GM18517 (cell line): ENCODE measurements around the gene MEGF8.

Experiments used
- ATAC-seq: cut with Tn5 transposase; IDR thresholded peaks from one replicate; pipeline ENCODE4 v1.9.1; 2021; ENCODE audit warnings: mild to moderate bottlenecking, moderate library complexity; ENCODE audit not compliant: unreplicated experiment

MEGF8 gene

DNA sequence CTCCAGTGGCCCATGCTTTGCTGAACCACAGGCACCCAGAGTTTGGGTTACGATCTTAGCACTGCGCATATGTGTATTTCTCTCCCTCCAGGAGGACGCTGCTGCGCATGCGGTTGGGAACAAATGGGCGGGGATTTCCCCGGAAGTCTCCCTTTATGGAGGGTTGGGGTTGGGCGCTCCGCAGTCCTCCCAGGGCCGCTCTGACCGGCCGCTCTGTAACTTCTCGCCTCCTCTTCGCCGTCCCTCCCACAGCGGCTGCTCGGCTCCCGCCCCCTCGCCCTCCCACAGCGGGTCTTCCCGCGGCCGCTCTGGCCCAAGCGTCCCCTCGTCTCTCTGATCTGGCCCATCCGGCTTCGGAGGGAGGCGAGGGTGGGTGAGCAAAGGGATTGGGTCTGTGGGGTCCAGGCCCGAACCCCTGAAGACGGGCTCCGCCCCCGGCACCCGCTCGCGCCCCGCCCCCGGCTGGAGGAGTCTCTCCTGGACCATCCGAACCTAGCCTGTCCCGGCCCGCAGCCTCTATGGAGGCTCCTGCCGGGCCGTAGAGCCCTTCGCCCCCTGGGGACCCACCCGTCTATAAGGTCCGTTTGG, at the start of gene MEGF8:
TSS of gene MEGF8 (plus strand) at position 328 of the 588 bp plus-strand sequence. CDS start 609 bp downstream, outside the sequence.
- ATAC-seq = peak; percentile 97

GRCh38 chr19:42276284-42276683, 49.2 kb upstream of the MEGF8 start:
- no peak for ATAC-seq

DNA sequence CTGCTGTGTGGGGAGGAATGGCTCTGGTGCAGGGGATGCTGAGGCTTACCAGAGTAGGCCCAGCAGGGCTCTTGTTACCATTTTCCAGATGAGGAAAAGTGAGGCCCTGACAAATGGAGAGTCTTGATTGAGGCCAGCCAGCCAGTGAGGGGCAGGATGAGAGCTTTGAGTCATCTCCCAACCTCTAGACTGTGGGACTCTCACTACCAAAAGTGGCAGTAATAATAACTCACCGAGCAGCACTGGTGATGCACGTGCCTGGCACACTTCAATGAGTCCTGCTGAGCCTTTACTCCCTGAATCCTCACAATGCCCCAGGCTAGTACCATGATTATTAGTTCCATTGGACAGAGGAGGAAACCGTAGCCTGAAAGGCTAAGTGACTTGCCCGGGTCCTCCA, 48.6 kb upstream of the MEGF8 start:
- ATAC-seq = no peak

GRCh38 chr19:42277821-42278451, 47.5 kb upstream of the MEGF8 start:
- no peak for ATAC-seq

- ATAC-seq = no peak
Observed at GRCh38 chr19:42278452-42279154, 46.8 kb upstream of the MEGF8 start.

- no peak for ATAC-seq
Observed at GRCh38 chr19:42279155-42279901, 46.1 kb upstream of the MEGF8 start.

DNA sequence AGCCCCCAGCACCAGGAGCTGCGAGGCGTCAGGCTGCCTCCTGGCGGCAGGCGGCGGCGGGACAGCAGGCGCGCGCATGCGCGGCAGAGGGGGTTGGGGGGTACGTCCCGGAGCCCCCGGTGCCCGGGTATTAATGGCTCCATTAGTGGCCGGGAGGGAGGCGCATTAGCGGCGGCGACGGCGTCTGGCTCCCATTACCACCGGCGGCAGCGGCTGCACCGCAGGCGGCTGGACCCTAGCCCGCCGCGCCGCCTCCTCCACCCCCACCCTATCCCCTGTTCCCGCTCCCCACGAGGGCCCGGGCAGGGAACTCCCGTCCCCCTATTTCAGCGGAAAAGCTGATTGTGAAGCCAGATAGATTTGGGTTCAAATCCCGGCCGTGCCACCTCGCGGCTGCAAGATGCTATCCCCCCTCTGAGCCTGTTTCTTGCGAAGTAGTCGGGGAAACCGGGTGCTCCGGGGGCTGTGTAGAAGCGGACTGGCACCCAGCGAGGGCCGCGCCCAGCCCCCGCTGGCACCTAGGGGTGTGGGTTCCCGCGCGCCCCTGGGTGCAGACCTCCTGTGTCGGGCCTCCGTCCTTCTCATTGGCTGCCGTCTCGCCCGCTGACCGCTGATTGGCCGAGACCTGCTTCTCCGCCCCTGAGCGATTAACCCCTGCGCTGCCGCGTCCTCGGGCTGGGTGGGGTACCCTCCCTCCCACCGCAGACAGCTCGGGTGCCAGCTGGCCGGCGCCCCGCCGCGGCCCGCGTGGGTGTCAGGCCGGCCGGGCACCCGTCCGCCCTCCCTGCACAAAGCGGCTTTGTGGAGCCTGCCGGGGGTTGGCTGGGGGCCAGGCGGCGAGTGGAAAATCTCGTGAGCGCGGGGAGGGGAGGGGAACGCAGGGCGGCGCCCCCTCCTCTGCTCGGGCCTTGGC, 45.3 kb upstream of the MEGF8 start:
- no peak for ATAC-seq

DNA sequence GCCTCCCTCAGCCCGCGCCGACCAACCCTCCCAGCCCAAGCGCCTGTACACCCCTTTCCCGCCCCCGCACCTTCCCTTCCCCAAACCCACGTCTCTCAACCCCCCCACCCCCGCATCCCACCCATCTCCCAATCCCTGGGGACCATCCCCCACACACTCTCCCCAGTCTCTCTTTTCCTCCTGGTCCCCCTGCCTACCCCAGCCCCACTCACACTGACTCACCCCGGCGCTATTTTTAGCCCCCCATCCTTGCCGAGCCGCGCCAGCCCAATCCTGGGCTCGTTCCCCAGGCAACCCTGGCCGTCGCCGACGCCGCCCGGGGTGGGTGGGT, 44.7 kb upstream of the MEGF8 start:
- ATAC-seq = no peak

- no peak for ATAC-seq
Observed at GRCh38 chr19:42281146-42281826, 44.1 kb upstream of the MEGF8 start.

DNA sequence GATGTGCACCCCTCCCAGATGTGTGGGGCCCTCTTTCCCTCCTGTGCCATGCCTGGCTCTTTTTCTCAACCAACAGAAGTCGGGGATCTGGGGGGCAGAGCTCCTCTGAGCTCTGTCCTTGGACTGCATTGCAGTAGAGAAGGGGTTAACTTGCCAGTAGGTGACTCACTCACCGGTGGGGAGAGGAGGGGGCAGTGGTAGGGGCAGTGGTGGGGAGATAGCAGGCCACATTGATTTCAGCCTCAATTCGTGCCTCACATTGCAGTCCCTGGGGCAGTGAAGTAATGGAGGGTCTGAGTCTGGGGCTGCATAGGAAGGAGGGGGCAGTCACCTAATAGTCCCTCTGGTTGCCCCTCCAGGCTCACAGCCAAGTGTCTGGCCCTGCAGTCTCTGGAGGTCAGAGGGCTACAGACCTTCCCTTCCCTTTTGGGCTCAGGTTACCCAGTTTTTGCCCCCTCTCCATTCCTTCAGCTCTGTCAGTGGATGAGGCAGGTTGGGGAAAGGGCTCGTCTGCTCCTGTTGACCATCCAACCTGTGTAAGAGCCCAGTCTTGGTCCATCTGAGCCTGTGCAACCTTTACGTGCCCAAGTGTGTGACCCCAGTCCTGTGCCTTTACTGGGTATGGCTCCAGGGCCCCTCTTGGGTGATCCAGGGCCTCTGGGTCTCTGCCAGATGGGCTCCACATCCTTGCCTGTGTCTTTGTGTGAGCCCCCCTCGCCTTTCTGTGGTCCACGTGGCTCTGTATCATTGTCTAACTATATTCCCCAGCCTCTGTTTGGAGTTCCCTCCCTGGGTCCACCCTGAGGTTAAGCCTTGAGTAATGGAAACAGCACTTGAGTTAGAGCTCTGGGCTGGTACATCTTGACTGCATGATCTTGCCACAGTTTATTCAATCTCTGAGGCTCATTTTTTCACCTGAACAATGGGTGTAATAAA, 43.3 kb upstream of the MEGF8 start:
- ATAC-seq = no peak

DNA sequence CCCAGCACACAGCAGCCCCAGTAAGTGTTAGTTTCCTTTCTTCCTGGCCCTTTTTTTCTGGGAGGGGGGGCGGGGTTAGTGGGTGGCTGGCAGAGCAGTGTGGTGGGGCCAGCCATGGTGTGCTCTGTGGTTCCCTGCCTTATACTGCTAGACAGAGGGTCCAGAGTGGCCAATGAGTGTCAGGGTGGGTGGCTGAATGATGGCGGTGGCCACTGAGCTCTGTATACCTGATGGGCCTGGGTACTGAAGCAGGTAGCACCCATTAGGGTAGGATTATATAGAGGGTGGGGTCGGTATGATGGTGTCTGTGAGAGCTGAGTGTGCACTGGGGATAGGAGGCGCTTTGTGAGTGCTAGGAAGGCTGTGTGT, 42.6 kb upstream of the MEGF8 start:
- ATAC-seq = no peak

DNA sequence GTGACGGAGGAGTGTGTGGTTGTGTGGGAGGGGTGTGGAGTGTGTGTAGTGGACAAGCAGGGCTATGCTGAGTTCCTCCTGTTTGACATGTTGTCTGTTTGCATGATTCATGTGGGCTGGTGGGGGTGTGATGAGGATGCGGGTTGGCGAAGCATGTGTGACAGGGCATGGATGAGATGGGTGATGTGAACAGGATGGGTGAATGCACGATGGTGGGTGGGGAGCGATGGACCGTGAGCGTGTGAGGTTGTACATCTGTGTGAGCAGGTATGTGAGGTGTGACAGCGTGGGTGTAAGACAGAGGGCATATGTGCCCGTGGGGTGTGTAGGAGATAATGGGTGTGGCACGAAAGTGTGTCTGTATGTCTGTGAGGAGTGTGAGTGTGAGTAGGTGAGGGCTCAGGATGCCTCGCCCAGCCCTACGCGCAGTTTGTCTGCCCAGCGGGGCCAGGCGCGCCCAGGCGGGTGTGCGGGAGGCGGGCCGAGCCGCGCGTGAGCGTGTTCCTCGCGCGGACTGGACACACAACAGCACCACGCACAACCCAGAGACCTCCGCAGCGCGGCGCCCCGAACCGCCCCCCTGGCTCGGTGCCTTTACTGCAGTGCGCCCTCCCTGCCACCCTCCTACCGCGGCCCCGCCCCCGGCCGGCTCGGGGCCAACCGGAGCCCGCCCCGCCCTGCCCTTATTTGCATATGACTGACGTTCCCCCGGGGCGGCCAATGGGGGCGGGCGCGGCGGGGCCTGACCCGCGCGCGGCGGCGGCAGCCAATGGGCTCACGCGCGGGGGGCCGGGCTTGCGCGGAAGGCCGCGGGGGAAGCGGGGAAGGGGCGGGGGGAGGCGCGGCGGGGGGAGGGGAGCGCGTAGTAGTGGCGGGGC, 42.0 kb upstream of the MEGF8 start:
- ATAC-seq = peak; percentile 42

DNA sequence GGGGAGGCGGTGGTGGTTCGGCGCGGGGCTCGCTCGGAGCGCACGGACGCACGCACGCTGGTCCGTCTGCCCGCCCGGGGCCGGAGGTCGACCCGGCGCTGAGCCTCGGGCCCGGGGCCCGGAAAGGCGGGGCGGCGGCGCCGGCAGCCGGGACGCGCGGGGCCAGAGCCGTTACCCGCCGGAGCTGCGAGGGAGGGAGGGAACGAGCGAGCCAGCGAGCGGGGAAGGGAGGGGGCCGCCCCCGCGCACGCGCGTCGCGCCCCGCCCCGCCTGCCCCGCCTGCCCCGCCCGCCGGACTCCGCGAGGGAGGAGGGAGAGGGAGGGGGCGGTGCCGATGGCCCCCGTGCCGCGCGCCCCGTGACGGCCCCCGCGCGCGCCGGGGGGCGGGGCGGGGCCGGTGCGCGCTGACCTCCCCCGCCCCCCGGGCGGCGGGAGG, 41.4 kb upstream of the MEGF8 start:
- peak; percentile 9 for ATAC-seq

GRCh38 chr19:42284591-42285341, 40.7 kb upstream of the MEGF8 start:
- ATAC-seq = no peak

- no peak for ATAC-seq
Observed at GRCh38 chr19:42285541-42285941, 39.9 kb upstream of the MEGF8 start.

GRCh38 chr19:42285988-42286348, 39.5 kb upstream of the MEGF8 start:
- ATAC-seq = no peak

DNA sequence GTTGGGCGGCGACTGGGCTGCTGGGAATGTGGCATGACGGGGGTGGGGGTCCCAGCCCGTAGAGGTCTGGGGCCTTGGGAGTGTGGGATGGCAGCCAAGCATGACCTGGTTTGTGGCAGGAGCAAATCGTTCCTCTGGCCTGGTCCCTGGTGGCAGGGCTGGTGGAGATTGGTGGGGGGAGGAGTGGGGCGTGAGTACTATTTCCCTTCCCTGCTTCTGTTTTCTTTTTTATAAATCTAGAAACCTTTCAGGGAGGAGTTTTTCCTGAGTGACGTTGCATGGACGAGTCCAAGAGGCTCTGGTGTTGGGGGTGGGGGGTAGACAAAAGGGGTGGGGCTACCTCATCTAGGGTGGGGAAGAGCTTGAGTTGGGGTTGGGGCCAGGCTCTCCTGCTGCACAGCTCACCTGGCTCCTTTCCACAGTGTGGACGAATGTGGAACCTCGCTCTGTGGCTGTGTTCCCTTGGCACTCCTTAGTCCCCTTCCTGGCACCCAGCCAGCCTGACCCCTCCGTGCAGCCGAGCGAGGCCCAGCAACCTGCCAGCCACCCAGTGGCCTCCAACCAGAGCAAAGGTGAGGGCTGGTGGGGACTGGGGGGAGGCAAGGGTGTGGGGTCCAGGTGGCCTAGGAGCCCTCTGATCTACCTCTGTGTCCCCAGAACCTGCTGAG, 39.0 kb upstream of the MEGF8 start:
- no peak for ATAC-seq
